ENCODE measurements around the gene CFAP45.

The CFAP45 gene, protein sequence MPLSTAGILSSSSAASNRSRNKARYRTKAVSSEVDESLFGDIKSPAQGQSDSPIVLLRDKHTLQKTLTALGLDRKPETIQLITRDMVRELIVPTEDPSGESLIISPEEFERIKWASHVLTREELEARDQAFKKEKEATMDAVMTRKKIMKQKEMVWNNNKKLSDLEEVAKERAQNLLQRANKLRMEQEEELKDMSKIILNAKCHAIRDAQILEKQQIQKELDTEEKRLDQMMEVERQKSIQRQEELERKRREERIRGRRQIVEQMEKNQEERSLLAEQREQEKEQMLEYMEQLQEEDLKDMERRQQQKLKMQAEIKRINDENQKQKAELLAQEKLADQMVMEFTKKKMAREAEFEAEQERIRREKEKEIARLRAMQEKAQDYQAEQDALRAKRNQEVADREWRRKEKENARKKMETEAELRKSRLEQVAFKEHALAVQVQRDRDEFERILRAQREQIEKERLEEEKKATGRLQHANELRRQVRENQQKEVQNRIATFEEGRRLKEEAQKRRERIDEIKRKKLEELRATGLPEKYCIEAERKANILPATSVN

DNA sequence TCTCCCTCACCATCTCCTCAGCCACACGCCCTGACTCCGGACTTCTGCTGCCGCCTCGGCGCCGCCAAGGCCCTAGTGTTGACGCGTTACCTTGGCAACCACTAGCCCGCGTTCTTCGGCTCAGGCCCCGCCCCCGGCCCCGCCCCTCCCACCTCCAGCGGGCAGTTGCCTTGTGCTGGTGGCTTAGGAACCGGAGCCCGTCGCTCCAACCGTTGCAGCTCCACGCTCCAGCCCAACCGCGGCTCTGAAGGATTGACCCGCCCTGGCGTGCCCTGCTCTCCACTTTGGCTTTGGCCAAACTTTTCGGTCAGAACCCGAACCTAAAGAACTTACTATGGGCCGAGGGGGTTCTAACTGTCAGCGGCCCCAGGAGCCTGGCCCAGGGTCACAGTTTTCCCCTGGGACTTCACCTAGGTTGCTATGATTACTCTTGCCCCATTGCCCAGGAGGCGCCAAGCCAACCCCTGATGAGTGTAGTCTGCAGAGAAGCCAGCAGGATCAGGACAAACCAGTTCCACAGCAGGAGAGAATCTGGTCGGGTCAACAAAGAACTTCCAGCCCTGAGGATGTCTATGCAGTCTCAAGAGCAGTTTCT is at the start of gene CFAP45:
TSS of gene CFAP45 (minus strand) at position 80 of the 595 bp plus-strand sequence. CDS start at position 13, 67 bp downstream.
- peaks cover 12% of the 10 kb centered on the region for H3K4me1 ChIP-seq (ENCODE audit: insufficient read depth, low read length)
- H3K36me3 ChIP-seq (ENCODE audit: insufficient read depth, low read length), result no peaks in the 10 kb centered on the region
- H3K9ac ChIP-seq (ENCODE audit: low read depth, low read length), result peak within 1 kb of the TSS; percentile 38; the same call in 1 of the 2 replicates
- no peaks in the 10 kb centered on the region for H3K9me3 ChIP-seq (ENCODE audit: control insufficient read depth, insufficient read depth, low read length)

GRCh38 chr1:159949123-159949522 is 49.2 kb upstream of the CFAP45 start:
- Histone ChIP-seq H3K9ac (ENCODE audit: low read depth, low read length) (no peak overlapping the region), H3K4me1 (ENCODE audit: insufficient read depth, low read length) (no peaks in the 10 kb centered on the region), H3K9me3 (ENCODE audit: control insufficient read depth, insufficient read depth, low read length) (no peaks in the 10 kb centered on the region), H3K36me3 (ENCODE audit: insufficient read depth, low read length) (no peaks in the 10 kb centered on the region)

DNA sequence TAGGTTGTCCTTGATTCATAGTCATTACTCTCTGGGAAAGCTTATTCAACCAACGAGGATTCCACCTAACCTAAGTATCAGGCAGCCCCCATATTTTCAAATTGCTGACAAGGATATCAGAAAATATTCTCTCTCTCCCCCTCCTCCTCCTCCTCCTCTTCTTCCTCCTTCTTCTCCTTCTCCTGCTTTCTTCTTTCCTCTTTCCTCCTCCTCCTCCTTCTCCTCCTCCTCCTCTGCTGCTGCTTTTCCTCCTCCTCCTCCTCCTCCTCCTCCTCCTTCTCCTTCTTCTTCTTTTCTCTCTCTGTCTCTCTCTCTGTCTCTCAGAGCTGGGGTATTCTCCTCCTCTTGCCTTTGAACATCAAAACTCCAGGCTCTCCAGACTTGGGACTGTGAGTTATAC is 48.0 kb upstream of the CFAP45 start:
- H3K9me3 ChIP-seq (ENCODE audit: control insufficient read depth, insufficient read depth, low read length), result no peaks in the 10 kb centered on the region
- no peaks in the 10 kb centered on the region for H3K36me3 ChIP-seq (ENCODE audit: insufficient read depth, low read length)
- no peak overlapping the region for H3K9ac ChIP-seq (ENCODE audit: low read depth, low read length)
- no peaks in the 10 kb centered on the region for H3K4me1 ChIP-seq (ENCODE audit: insufficient read depth, low read length)

DNA sequence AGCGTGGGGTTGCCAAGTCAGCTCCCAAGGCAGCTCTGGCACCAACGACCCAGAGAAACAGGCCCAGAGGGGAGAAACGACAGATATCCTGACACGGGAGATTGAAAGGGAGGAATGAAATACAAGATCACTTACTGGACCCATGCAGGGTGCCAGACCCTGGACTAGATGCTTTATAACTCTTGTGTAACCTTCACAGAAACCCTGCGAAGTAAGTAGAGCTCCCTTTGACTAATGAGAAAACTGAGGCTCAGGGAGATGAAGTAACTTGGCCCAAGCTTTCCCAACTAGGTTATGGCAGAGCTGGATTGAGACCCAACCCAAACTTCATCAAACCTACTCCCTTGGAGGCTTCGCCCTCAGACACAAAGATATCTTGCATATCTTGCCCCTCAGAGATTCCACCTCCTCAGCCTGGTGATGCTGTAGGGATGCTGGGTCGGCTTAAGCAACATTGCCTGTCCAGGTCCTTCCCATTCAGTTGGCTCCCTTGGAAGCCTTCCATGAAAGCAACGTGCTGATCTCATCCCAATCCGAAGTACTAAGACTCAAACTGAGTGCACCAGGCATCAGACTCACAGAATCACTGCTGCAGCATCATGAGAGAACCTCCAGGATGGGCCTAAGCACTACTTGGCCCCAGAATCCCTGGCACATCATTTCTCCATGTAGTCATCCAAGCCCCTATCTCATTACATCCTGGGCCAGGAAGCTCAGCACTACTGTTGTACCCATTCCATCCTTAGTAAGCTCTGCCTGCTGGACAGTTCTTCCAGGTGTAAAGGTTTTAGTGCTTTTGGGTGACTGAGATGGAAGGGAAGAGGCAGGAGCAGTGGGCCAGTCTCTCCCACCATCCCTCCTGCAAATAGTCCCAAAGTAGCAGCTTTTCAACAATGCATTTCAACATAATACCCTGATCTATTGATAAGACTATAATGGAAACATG is 46.5 kb upstream of the CFAP45 start:
- Histone ChIP-seq H3K36me3 (ENCODE audit: insufficient read depth, low read length) (no peaks in the 10 kb centered on the region), H3K9ac (ENCODE audit: low read depth, low read length) (peak overlapping the region; percentile 57; the same call in 1 of the 2 replicates), H3K4me1 (ENCODE audit: insufficient read depth, low read length) (no peaks in the 10 kb centered on the region), H3K9me3 (ENCODE audit: control insufficient read depth, insufficient read depth, low read length) (no peaks in the 10 kb centered on the region)

GRCh38 chr1:159945483-159946241 is 45.7 kb upstream of the CFAP45 start, which contains the start of gene IGSF9:
TSS of gene IGSF9 (minus strand) at chr1:159945613. CDS start at chr1:159943454, 2,159 bp downstream.
- no peaks in the 10 kb centered on the region for H3K36me3 ChIP-seq (ENCODE audit: insufficient read depth, low read length)
- H3K4me1 ChIP-seq (ENCODE audit: insufficient read depth, low read length), result no peaks in the 10 kb centered on the region
- no peaks in the 10 kb centered on the region for H3K9me3 ChIP-seq (ENCODE audit: control insufficient read depth, insufficient read depth, low read length)
- H3K9ac ChIP-seq (ENCODE audit: low read depth, low read length), result peak within 1 kb of the TSS; percentile 57

GRCh38 chr1:159944623-159945455 is 44.9 kb upstream of the CFAP45 start:
- Histone ChIP-seq H3K36me3 (ENCODE audit: insufficient read depth, low read length) (no peaks in the 10 kb centered on the region), H3K4me1 (ENCODE audit: insufficient read depth, low read length) (no peaks in the 10 kb centered on the region), H3K9me3 (ENCODE audit: control insufficient read depth, insufficient read depth, low read length) (no peaks in the 10 kb centered on the region), H3K9ac (ENCODE audit: low read depth, low read length) (peak overlapping the region; percentile 57)

GRCh38 chr1:159943908-159944622 is 44.1 kb upstream of the CFAP45 start:
- H3K4me1 ChIP-seq (ENCODE audit: insufficient read depth, low read length), result no peaks in the 10 kb centered on the region
- no peaks in the 10 kb centered on the region for H3K9me3 ChIP-seq (ENCODE audit: control insufficient read depth, insufficient read depth, low read length)
- H3K36me3 ChIP-seq (ENCODE audit: insufficient read depth, low read length), result no peaks in the 10 kb centered on the region
- no peak overlapping the region for H3K9ac ChIP-seq (ENCODE audit: low read depth, low read length)

DNA sequence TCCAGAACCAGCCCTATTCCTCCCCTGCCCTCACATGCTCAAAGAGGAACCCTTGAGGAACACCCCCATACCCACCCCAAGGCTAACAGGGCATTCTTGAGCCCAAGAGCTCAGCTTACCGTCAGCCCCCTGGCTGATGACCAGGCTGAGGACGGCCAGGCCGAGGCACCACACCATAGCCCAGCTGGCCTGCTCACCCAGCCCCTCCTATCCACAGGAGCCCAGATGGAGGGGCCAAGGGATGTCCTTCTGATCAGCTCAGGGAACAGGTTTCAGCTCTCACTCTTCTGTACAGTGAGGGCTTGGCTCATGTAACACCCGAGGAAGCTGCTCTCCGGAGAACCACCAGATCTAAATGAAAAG is 43.3 kb upstream of the CFAP45 start:
- no peaks in the 10 kb centered on the region for H3K9me3 ChIP-seq (ENCODE audit: control insufficient read depth, insufficient read depth, low read length)
- no peak overlapping the region for H3K9ac ChIP-seq (ENCODE audit: low read depth, low read length)
- no peaks in the 10 kb centered on the region for H3K4me1 ChIP-seq (ENCODE audit: insufficient read depth, low read length)
- no peaks in the 10 kb centered on the region for H3K36me3 ChIP-seq (ENCODE audit: insufficient read depth, low read length)

DNA sequence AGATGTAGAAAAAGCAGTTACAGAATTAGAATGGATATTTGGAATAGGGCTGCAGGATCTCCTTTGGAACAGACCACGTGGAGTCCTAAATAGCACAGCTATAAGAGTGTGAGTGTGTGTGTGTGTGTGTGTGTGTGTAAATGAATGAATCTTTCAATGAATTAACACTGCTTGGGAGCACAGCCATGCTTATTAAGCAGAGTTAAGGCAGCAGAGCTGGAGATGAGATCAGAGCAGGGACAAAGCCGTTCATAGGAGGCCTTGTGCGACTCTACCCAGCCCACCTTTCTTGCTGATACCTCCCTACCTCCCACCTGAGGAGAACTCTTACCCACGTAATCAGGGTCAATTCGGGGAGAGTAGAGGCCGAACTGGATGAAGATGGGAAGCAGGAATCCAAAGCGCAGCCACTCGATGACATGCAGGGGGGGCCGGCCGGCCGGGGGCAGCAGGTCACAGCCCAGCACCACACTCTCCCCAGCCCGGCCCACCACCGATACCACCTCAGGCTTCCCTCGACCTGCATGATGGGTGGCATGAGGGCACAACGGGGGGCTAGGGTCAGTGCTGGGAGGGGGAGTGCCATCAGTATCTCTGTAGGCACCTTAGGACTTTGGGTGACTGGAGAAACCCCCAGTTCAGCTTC is 42.8 kb upstream of the CFAP45 start:
- Histone ChIP-seq H3K4me1 (ENCODE audit: insufficient read depth, low read length) (0 out of 2 replicates have a peak, but pooled peaks cover 3% of the 10 kb centered on the region), H3K9ac (ENCODE audit: low read depth, low read length) (no peak overlapping the region), H3K9me3 (ENCODE audit: control insufficient read depth, insufficient read depth, low read length) (no peaks in the 10 kb centered on the region), H3K36me3 (ENCODE audit: insufficient read depth, low read length) (no peaks in the 10 kb centered on the region)

- H3K4me1 ChIP-seq (ENCODE audit: insufficient read depth, low read length), result peaks cover 11% of the 10 kb centered on the region
- no peaks in the 10 kb centered on the region for H3K9me3 ChIP-seq (ENCODE audit: control insufficient read depth, insufficient read depth, low read length)
- H3K36me3 ChIP-seq (ENCODE audit: insufficient read depth, low read length), result no peaks in the 10 kb centered on the region
- H3K9ac ChIP-seq (ENCODE audit: low read depth, low read length), result no peak overlapping the region
Observed at GRCh38 chr1:159941591-159942560, 41.9 kb upstream of the CFAP45 start.

DNA sequence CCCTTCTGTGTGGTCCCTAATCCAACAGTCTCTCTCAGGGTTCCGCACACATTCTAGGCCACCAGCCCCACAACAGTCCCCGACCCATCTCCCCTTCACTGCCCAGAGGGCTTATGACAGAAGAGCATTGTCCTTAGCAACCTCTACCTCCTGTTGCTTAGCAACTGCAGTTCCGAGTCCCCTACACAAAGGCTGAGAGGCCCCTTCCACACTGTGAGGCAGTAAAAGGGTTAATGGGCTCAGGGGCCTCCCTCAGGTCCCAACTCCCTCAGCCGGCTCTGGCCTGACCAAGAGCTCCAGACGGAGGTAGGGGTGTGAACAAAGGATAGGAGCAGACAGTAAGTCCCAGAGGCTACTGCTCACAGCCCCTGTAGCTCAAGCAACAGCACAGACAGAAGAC is 41.2 kb upstream of the CFAP45 start:
- peaks cover 15% of the 10 kb centered on the region for H3K4me1 ChIP-seq (ENCODE audit: insufficient read depth, low read length)
- no peaks in the 10 kb centered on the region for H3K9me3 ChIP-seq (ENCODE audit: control insufficient read depth, insufficient read depth, low read length)
- H3K36me3 ChIP-seq (ENCODE audit: insufficient read depth, low read length), result no peaks in the 10 kb centered on the region
- no peak overlapping the region for H3K9ac ChIP-seq (ENCODE audit: low read depth, low read length)

All from ES-I3 (cell line).